Measurements from ENCODE around the gene SPO11. TPM values are rescaled to one million over a fixed set of nuclear protein-coding genes. Genes with fewer than 3 reads are reported as not detected.

Gene SPO11
- total RNA-seq, 1 experiment from 2014 or later, result not detected

DNA sequence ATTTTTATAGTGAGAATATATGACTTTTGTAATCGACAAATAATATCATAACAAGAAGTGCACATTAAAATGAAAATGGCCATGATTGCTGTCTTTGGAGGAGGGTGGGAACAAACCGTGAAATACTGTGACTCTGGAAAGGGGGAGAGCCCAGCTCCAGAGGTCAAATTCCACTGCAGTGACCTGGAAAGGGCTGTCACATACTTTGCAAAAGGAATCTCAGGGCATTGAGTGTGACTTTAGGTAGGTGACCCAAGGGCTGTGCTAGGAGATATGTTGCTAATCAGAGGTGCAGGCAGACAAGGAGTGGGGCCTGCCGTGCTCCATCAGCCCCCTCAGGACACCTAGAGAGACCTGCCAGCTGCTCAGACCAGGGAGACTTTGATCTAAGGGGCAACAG, 35.1 kb upstream of the SPO11 start:
- Histone ChIP-seq H4K20me1 (ENCODE audit: insufficient read depth) (no peaks in the 10 kb centered on the region), H3K9me3 (ENCODE audit: control insufficient read depth in 1 of 2, insufficient read depth in 1 of 2, low read depth in 1 of 2, low read length in 2 of 2) (no peaks in the 10 kb centered on the region), H3K27ac (ENCODE audit: low read depth, low read length) (no peak overlapping the region), H3K4me3 (replicated peaks in 1 of 2; ENCODE audit: low read depth in 1 of 2, low read length in 2 of 2) (no peak overlapping the region), H3K9ac (ENCODE audit: low read length) (no peak overlapping the region), H3K27me3 (ENCODE audit: insufficient read depth, low read length) (peaks cover 15% of the 10 kb centered on the region; the same call in 1 of the 2 replicates), H3K79me2 (ENCODE audit: insufficient read depth, low read length) (no peaks in the 10 kb centered on the region), H3K9me2 (ENCODE audit: insufficient read depth) (no peaks in the 10 kb centered on the region), H3K36me3 (ENCODE audit: control insufficient read depth in 1 of 2, insufficient read depth in 2 of 2, low read length in 2 of 2) (no peaks in the 10 kb centered on the region), H2AFZ (ENCODE audit: low read depth, low read length, poor library complexity, severe bottlenecking) (no peak overlapping the region), H3K4me1 (ENCODE audit: control insufficient read depth in 1 of 2, insufficient read depth in 2 of 2, low read length in 2 of 2) (no peaks in the 10 kb centered on the region), H3K4me2 (ENCODE audit: low read length) (no peak overlapping the region)
- intact Hi-C loops (cut with micrococcal nuclease), result no loop called here
- ChIA-PET POLR2A (no interaction called here), RAD21 (ENCODE audit: low non-redundant PET in 1 of 2, low total read pairs in 2 of 2, uncharacterized antibody in 2 of 2, unreplicated experiment in 2 of 2) (no interaction called here), CTCF (no interaction called here)
- BruUV-seq (replicated peaks), result no TSS peak
- DNase-seq (ENCODE audit: low read depth, low spot score), result no peak
- no peak for TF ChIP-seq RAD21 (IDR thresholded peaks at IDR 0.05; ENCODE audit: low read depth)
- no peak for TF ChIP-seq ELF1 (IDR thresholded peaks at IDR 0.05; ENCODE audit: borderline replicate concordance, low read depth)
- TF ChIP-seq EZH2phosphoT487 (IDR thresholded peaks at IDR 0.05; ENCODE audit: borderline replicate concordance), result no peak
- no peak for TF ChIP-seq ZNF274 (IDR thresholded peaks at IDR 0.05; ENCODE audit: low read depth, low read length)
- TF ChIP-seq, protein P1, sequence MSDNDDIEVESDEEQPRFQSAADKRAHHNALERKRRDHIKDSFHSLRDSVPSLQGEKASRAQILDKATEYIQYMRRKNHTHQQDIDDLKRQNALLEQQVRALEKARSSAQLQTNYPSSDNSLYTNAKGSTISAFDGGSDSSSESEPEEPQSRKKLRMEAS (IDR thresholded peaks at IDR 0.05), result no peak
- TF ChIP-seq SIN3A (IDR thresholded peaks at IDR 0.05; ENCODE audit: low read depth), result no peak
- no peak for TF ChIP-seq EGR1 (IDR thresholded peaks at IDR 0.05; ENCODE audit: low read depth)
- no peak for TF ChIP-seq ZFX (IDR thresholded peaks at IDR 0.05)
- no peak for TF ChIP-seq CEBPB (IDR thresholded peaks at IDR 0.05; ENCODE audit: low read depth)
- TF ChIP-seq POLR2AphosphoS5 (IDR thresholded peaks at IDR 0.05; ENCODE audit: low read depth, low read length), result no peak
- no peak for TF ChIP-seq YY1 (IDR thresholded peaks at IDR 0.05; ENCODE audit: extremely low read depth, insufficient replicate concordance, low read depth, low read length)
- ATAC-seq, result no peak

DNA sequence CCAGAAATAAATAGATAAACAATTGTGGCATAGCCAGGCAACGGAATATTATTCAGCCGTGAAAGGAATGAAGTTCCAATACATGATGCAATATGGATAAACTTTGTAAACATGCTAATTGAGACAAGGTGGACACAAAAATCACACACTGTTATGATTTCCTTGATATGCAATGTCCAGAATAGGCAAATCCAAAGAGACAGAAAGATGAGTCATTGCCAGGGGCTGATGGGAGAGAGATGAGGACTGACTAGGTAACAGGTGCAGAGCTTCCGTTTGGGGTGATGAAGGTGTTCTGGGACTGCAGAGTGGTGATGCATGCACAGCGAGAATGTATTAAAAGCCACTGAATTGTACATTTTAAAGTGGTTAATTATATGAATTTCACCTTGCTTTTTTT, 31.1 kb upstream of the SPO11 start:
- no peaks in the 10 kb centered on the region for H4K20me1 ChIP-seq (ENCODE audit: insufficient read depth)
- no TSS peak for BruUV-seq (replicated peaks)
- no peak overlapping the region for H3K9ac ChIP-seq (ENCODE audit: low read length)
- no peaks in the 10 kb centered on the region for H3K4me1 ChIP-seq (ENCODE audit: control insufficient read depth in 1 of 2, insufficient read depth in 2 of 2, low read length in 2 of 2)
- H2AFZ ChIP-seq (ENCODE audit: low read depth, low read length, poor library complexity, severe bottlenecking), result no peak overlapping the region
- no peak overlapping the region for H3K4me2 ChIP-seq (ENCODE audit: low read length)
- no peaks in the 10 kb centered on the region for H3K9me2 ChIP-seq (ENCODE audit: insufficient read depth)
- no peaks in the 10 kb centered on the region for H3K27me3 ChIP-seq (ENCODE audit: insufficient read depth, low read length)
- POLR2A ChIA-PET, result no interaction called here
- no peaks in the 10 kb centered on the region for H3K9me3 ChIP-seq (ENCODE audit: control insufficient read depth in 1 of 2, insufficient read depth in 1 of 2, low read depth in 1 of 2, low read length in 2 of 2)
- CTCF ChIA-PET, result no interaction called here
- ATAC-seq (no peak), DNase-seq (ENCODE audit: low read depth, low spot score) (no peak)
- no peaks in the 10 kb centered on the region for H3K79me2 ChIP-seq (ENCODE audit: insufficient read depth, low read length)
- RAD21 ChIA-PET (ENCODE audit: low non-redundant PET in 1 of 2, low total read pairs in 2 of 2, uncharacterized antibody in 2 of 2, unreplicated experiment in 2 of 2), result no interaction called here
- no peak overlapping the region for H3K4me3 ChIP-seq (replicated peaks in 1 of 2; ENCODE audit: low read depth in 1 of 2, low read length in 2 of 2)
- no peaks in the 10 kb centered on the region for H3K36me3 ChIP-seq (ENCODE audit: control insufficient read depth in 1 of 2, insufficient read depth in 2 of 2, low read length in 2 of 2)
- H3K27ac ChIP-seq (ENCODE audit: low read depth, low read length), result no peak overlapping the region
- intact Hi-C loops (cut with micrococcal nuclease), result no loop called here
- no peak for TF ChIP-seq EZH2phosphoT487 (IDR thresholded peaks at IDR 0.05; ENCODE audit: borderline replicate concordance)
- TF ChIP-seq RAD21 (IDR thresholded peaks at IDR 0.05; ENCODE audit: low read depth), result no peak
- TF ChIP-seq ZFX (IDR thresholded peaks at IDR 0.05), result no peak
- no peak for TF ChIP-seq SIN3A (IDR thresholded peaks at IDR 0.05; ENCODE audit: low read depth)
- TF ChIP-seq SRF (IDR thresholded peaks at IDR 0.05; ENCODE audit: low read depth), result no peak
- TF ChIP-seq, protein P2, sequence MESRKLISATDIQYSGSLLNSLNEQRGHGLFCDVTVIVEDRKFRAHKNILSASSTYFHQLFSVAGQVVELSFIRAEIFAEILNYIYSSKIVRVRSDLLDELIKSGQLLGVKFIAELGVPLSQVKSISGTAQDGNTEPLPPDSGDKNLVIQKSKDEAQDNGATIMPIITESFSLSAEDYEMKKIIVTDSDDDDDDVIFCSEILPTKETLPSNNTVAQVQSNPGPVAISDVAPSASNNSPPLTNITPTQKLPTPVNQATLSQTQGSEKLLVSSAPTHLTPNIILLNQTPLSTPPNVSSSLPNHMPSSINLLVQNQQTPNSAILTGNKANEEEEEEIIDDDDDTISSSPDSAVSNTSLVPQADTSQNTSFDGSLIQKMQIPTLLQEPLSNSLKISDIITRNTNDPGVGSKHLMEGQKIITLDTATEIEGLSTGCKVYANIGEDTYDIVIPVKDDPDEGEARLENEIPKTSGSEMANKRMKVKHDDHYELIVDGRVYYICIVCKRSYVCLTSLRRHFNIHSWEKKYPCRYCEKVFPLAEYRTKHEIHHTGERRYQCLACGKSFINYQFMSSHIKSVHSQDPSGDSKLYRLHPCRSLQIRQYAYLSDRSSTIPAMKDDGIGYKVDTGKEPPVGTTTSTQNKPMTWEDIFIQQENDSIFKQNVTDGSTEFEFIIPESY (IDR thresholded peaks at IDR 0.05; ENCODE audit: extremely low read depth, insufficient replicate concordance, low read length), result no peak
- TF ChIP-seq POLR2A (IDR thresholded peaks at IDR 0.05; ENCODE audit: borderline replicate concordance, extremely low read depth, insufficient read depth, insufficient read length), result no peak
- no peak for TF ChIP-seq JUND (IDR thresholded peaks at IDR 0.05)
- no peak for TF ChIP-seq ZNF274 (IDR thresholded peaks at IDR 0.05; ENCODE audit: low read depth, low read length)
- no peak for TF ChIP-seq TCF7L2 (IDR thresholded peaks at IDR 0.05; ENCODE audit: borderline replicate concordance, extremely low read depth, insufficient read depth, insufficient read length)
- no peak for TF ChIP-seq EZH2 (IDR thresholded peaks at IDR 0.05)
- no peak for TF ChIP-seq YY1 (IDR thresholded peaks at IDR 0.05; ENCODE audit: extremely low read depth, insufficient replicate concordance, low read depth, low read length)
- no peak for TF ChIP-seq FOSL1 (IDR thresholded peaks at IDR 0.05; ENCODE audit: low read depth)
- no peak for TF ChIP-seq CEBPB (IDR thresholded peaks at IDR 0.05; ENCODE audit: low read depth)
- TF ChIP-seq ELF1 (IDR thresholded peaks at IDR 0.05; ENCODE audit: borderline replicate concordance, low read depth), result no peak
- no peak for TF ChIP-seq EGR1 (IDR thresholded peaks at IDR 0.05; ENCODE audit: low read depth)
